ENCODE results near the gene NEDD8. TPM values are rescaled to one million over a fixed set of nuclear protein-coding genes. Genes with fewer than 3 reads are reported as not detected.
A peak's percentile ranks its signal among the peaks of the same experiment; 100 is the strongest.

Gene NEDD8
- total and polyA plus RNA-seq, 4 donors: 32.3 to 136 (median 78.1) TPM

DNA sequence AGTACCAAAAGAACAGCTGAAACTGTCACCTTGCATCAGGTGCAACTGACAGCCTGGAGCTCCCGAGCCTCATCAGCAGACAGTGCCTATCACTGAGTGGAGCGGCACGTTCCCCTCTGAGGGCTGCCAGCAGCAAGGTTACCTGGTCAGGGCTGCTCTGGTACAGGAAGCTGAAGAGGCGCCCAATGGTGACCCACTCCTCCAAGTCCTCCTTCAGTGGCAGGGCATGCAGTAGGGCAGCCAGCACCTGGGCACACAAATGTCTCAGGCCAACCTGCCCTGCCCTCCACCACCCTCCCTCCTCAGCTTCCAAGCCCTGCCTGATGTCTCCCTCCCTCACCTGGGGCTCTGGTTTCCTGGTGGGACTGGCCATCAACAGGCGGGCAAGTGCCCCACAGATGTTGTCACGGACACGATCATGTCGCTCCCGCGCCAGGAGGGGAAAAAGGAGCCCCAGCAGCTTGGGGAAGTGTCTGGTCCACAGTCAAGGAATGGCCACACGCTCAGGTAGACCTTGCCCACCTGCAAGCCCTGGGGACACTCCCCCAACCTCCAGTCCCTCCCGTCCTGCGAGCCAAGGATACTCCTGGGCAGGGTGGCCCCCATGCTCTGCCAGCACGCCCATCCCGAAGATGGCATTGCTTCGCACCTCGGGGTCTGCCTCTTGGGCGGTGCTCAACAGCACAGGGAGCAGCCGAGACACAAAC is 50.6 kb downstream of the NEDD8 start (continued):
- TF ChIP-seq YY1 (IDR thresholded peaks at IDR 0.05): no peak
- TF ChIP-seq, protein P1, sequence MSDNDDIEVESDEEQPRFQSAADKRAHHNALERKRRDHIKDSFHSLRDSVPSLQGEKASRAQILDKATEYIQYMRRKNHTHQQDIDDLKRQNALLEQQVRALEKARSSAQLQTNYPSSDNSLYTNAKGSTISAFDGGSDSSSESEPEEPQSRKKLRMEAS (IDR thresholded peaks at IDR 0.05): no peak
- no peak for TF ChIP-seq CTCF (IDR thresholded peaks at IDR 0.05; ENCODE audit: low read depth, low read length, missing input control)

DNA sequence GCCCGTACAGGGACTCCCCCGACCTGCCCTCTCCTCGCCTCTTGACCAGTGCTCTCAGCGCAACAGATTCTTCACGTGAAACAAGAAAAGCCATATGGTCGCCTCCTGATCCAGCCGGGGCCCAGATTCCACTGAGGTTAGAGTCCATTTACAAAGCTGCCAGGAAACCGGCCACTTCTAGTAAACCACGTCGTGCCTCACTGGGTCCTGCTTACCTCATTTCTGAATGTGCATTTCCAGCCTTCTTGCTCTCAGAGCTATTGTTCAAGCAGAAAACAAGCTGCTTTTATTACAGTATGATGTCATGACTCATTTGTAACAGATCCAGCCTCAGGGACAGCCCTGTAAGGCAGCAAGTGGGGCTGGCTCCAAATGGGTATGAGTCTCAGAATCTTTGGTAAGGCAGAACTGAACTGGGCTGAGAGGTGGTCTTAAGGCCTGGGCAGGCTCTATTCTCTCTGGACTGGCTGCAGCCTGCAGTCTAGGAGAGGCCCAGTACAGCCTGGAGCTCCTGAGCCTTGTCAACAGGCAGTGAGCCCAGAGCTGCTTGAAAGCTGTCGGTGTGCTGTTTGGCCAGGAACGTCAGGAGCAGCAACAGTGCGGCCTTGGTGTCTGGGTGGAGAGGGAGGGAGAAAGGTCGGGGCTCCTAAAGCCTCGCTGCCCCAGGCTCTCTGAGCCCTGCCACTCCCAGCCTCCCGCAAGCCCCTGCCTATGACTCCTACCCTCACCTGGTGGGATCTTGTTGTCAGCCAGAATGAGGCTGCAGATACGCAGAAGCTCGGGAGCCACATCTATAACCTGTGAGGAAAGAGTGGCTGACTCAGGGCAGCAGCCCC is 52.0 kb downstream of the NEDD8 start:
- H3K36me3 ChIP-seq (ENCODE audit: control insufficient read depth in 4 of 4, insufficient read depth in 3 of 4, low read depth in 1 of 4, low read length in 3 of 4): peaks cover 18 to 77% (median 28%) of the 10 kb centered on the region in 4 donors
- no peaks in the 10 kb centered on the region for H3K9me3 ChIP-seq (ENCODE audit: control insufficient read depth in 4 of 4, low read length in 3 of 4)
- H3K27me3 ChIP-seq (ENCODE audit: control insufficient read depth in 4 of 4, insufficient read depth in 4 of 4, low read length in 3 of 4): no peaks in the 10 kb centered on the region
- peak overlapping the region; percentile 20 to 38 for H3K9ac ChIP-seq (ENCODE audit: low read depth in 1 of 2, low read length in 2 of 2)
- H3K4me1 ChIP-seq (ENCODE audit: control insufficient read depth in 4 of 4, insufficient read depth in 4 of 4, low read length in 3 of 4): peaks cover 0 to 22% (median 14%) of the 10 kb centered on the region in 4 donors
- H3K27ac ChIP-seq (ENCODE audit: low read depth in 1 of 2, low read length in 2 of 2): peak overlapping the region; percentile 74 to 83
- 49% methylated on average over 18 of the region's 18 CpGs for WGBS
- no peak overlapping the region for H3K4me3 ChIP-seq (ENCODE audit: low read depth in 1 of 3, low read length in 3 of 3)
- TF ChIP-seq JUND (IDR thresholded peaks at IDR 0.05): peak in 1 of 2 donors; percentile 62
- TF ChIP-seq RXRA (IDR thresholded peaks at IDR 0.05): peak; percentile 33 to 88
- TF ChIP-seq HNF4A (conservative IDR thresholded peaks at IDR 0.05): peak; percentile 81 to 91
- no peak for TF ChIP-seq FOXA2 (IDR thresholded peaks at IDR 0.05)
- peak; percentile 39 for TF ChIP-seq HNF4G (IDR thresholded peaks at IDR 0.05)
- TF ChIP-seq EGR1 (IDR thresholded peaks at IDR 0.05; ENCODE audit: low read depth in 2 of 2): peak in 1 of 2 donors; percentile 42
- TF ChIP-seq SP1 (IDR thresholded peaks at IDR 0.05): peak; percentile 83
- no peak for TF ChIP-seq ATF3 (IDR thresholded peaks at IDR 0.05)
- TF ChIP-seq GABPA (IDR thresholded peaks at IDR 0.05 in 1 of 2, conservative IDR thresholded peaks at IDR 0.05 in 1 of 2): peak in 1 of 2 donors; percentile 52
- no peak for TF ChIP-seq ZBTB33 (IDR thresholded peaks at IDR 0.05)
- TF ChIP-seq REST (IDR thresholded peaks at IDR 0.05): peak; percentile 37
- DNase-seq (ENCODE audit: low spot score): no peak
